Stimulated activated CD8-positive, alpha-beta memory T cell treated with anti-CD3 and anti-CD28 coated beads, Interleukin-12 subunit alpha, Interleukin-12 subunit beta, amount 100 ng/mL, for 24 hours (primary cell): ENCODE data around the gene SSUH2.

Experiments used
- DNase-seq: peaks from one replicate; pipeline ENCODE4 v3.0.0-alpha.2; 2020; ENCODE audit errors: extremely low read depth

The SSUH2 gene

DNA sequence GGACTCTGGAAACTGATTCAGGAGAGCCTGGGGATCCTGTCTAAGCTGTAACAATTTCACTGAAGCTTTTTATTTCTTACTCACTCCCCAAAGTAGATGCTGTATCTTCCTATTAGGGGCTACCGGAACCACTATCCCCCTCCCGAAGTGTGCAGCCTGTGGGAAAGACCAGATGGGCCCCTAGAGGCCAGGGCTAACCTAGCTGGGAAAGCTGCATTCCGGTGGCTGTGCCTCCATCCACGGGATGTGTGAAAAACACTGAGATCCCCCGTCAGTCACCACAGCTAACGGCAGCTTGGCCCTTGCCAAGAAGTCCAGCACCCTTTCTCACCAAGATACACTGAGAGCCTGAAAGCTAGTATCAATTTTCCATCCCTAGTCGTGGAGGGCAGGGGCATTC is 3.1 kb downstream of the SSUH2 start:
- DNase-seq: no peak

DNA sequence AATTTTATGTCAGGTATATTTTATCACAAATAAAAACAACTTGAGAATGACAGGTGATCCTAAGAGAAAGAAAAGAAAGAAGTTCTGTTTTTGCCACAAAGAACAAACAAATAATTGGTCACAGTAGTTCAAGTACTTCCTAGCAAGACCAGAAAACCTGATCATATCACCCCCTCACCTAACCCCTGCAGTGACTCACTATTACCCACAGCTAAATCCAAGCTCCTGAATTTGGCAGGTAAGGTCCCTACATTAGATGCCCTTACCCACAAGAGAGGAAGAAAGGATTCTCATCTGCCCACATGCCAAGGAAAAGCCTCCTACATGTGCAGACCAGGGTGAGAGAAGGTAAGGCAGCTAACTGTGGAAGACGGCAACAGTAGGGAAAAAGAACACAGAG is 4.4 kb downstream of the SSUH2 start:
- no peak for DNase-seq

- no peak for DNase-seq
These were observed 5.0 kb downstream of the SSUH2 start for GRCh38 chr3:8639659-8640000.

DNA sequence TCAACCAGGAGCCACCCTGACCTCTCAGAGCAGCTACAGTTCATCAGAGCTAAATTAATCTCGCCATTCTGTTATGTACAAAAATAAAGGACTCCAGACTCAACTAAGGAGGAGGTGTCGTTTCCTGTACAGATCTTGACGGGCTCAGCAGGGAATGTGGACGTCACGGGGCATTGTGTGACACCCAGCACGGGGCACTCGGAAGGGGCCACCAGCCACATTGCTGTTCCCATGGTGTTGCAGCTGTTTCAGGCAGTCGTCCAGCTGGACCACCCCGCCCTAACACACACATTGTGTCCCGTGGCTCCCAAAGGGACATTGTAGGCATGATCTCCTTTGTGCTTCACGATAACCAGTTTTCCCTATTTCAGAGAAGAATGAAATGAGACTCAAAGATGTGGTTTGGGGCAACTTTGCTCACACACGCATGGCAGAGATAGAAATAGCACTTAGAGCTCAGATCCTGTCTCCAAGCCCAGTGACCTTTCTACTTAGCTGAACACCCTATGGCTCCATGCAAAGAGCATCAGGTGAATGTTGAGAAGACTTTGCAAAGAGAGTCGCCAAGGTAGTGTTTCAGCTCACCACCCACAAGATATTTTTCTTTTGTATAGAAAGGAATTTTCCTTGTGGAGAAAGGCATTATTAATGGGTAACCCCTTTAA is 5.5 kb downstream of the SSUH2 start:
- no peak for DNase-seq

GRCh38 chr3:8637348-8637747 is 7.2 kb downstream of the SSUH2 start:
- no peak for DNase-seq

DNA sequence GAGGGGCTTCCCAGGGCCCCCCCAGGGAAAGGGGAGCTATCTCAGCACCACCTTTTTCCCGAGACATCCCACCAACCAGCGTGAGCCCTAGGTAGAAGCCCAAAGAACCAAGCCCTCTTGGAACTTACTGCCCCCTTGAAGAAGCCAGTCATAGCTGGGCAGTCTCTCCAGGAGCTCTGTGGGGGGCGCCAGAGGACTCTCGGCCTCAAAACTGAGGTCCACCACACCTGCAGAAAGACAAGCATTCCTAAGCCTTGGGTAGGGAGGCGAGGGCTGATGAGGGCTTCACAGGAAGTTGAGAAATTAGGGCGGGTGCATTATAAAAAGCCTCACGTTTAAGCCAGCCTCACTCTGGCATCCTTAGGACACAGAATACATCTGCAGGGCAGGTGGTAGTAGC is 9.0 kb downstream of the SSUH2 start:
- no peak for DNase-seq

GRCh38 chr3:8635125-8635524 is 9.5 kb downstream of the SSUH2 start:
- DNase-seq: no peak

GRCh38 chr3:8632402-8633237 is 12.0 kb downstream of the SSUH2 start:
- no peak for DNase-seq

- no peak for DNase-seq
These were observed 12.9 kb downstream of the SSUH2 start for GRCh38 chr3:8631661-8632060.

DNA sequence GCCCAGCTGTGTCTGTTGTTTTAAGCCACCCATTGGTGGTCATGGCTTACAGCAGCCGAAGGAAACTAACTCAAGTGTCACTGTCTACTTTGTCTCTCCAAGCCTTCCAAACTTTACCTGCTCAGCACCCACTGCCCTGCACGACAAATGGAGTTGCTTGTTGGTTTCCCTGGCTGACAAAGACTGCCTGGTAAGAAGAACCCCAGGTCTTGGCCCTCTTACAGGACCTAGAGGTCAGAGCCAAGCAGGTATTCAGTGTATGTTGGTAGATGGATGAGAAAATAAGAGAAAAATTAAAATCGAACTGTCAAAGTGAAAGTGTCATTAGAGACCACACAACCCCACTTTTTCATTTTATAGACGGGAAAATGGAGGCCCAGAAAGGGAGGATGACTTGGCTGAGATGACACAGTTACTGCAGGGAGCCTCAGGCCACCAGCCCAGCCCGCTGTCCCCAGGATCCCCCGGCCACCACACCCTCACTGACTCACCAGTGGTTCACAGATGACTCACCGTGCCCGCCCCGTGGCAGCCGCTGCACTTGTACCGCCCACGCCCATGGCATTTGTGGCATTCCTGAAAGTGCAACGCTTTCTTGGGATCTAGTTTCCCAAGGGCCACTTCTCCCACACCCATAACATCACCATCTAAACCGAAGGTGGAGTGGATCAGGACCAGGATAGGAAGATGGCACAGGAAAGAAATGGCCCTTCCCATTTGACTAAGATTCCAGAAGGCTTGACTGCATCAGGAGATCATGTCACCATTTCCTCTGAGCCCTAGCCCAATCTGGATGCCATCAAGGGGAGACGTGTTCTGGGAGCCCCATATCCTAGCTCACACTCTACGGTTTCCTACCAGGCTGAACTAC is 15.2 kb downstream of the SSUH2 start:
- peak; percentile 35 for DNase-seq

- no peak for DNase-seq
These were observed 16.6 kb downstream of the SSUH2 start for GRCh38 chr3:8627949-8628348.

DNA sequence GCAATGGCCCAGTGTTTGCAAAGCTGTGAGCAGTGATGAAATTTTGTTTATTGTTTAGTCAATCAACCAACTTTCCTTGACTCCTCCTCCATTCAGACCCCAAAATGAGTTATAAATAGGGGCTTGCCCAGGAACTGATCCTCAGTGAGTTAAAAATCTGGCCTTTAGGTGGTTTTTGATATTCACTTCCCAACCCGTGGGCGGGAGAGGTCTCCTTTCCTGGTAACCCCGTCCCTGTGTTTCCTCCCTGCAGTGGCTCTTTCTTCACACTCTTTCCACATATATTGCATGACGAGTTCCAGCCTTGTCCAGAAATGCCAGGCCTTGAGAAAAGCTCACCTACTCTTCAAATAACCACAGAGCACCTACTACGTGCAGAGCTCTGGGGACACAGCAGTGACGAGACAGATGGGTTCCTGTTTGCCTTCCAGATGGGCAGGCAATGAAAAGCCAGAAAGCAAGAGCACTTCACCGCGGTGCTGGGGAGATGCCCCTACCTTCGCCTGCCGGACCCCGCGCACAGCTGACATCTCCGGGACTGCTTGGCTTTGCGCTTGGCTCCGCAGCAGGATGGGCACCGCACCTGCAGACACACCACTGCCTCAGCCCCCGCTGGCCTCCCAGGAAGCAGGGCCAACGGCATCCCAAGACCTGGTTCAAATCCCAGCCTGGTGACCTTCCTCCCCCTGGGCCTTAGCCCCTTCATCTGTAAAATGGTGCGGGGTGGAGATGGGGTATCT is 17.2 kb downstream of the SSUH2 start:
- DNase-seq: no peak

GRCh38 chr3:8625991-8626390 is 18.6 kb downstream of the SSUH2 start:
- DNase-seq: no peak

DNA sequence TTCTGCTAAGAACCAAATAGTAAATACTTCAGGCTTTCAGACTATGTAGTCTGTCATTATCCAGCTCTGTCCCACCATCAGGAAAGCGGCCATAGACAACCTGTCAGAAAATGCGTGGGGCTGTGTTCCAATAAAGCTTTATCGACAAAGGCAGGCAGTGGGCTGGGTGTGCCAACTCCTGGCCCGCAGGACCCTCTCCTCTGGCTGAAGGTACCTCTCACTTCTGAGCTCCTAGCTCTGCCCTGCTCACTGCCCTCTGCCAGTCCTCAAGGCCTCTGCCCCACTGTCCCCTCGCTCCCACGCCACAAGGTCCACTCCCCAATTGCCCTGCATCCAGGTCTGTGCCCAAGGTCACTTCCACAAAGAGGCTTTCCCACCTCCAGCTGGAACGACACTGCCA is 20.0 kb downstream of the SSUH2 start:
- DNase-seq: no peak

- DNase-seq: no peak
These were observed 20.9 kb downstream of the SSUH2 start for GRCh38 chr3:8623741-8624140.

GRCh38 chr3:8622873-8623691 is 21.5 kb downstream of the SSUH2 start:
- no peak for DNase-seq

DNA sequence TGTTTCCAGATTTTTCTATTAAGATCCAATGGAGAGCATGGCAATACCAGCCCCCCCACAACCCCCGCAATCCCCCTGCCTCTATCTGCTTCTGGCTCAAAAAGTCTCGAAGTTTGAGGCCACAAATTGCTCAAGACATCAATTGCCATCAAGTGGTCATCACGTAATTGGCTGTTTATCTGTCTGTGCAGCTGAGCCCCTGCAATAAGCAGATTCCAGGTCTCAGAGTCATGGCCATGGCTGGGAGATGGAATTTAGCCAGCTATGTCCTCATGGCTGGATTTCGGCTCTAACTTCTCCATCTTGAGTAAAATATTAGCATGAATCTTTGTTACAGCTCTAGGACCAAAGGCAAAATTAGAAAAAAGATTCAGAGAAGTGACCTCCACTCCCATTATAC is 22.7 kb downstream of the SSUH2 start:
- no peak for DNase-seq

DNA sequence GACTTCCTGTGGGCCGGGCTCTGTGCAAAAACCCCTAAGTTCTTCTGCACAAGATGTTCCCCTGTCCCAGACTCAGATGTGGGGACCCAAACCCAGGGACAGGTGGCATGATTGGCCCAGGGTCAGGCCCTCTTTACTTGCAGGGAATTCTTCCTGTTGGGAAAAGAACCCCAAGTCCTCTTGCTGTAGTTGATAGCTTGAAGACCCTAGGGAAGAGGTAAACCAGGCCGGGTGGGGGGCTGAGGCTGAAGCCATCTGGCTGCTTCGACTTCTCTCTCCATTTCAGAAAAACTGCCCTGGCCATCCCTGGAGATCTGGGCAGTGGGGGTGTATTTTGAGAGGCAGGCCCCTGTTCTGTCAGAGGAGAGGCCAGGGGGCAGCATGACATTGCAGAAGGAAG is 23.5 kb downstream of the SSUH2 start:
- DNase-seq: no peak

GRCh38 chr3:8619548-8619947 is 25.1 kb downstream of the SSUH2 start:
- DNase-seq: no peak

DNA sequence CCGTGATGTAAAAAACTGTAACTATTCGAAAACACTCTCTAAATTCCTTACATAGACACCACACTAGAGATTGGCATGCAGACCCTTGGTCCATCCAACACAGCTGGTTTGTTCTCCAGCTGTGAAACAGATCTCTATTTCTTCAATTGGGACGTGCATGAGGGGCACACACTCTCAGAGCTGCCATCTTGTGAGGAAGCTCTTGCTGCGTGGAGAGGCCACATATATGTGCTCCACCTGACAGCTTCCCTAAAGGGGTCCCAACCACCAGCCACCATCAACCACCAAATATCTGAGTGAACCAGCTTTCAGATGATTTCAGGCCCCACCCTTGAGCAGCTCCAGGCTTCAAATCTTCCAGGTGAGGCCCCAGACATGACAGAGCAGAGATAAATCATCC is 25.6 kb downstream of the SSUH2 start:
- DNase-seq: no peak

DNA sequence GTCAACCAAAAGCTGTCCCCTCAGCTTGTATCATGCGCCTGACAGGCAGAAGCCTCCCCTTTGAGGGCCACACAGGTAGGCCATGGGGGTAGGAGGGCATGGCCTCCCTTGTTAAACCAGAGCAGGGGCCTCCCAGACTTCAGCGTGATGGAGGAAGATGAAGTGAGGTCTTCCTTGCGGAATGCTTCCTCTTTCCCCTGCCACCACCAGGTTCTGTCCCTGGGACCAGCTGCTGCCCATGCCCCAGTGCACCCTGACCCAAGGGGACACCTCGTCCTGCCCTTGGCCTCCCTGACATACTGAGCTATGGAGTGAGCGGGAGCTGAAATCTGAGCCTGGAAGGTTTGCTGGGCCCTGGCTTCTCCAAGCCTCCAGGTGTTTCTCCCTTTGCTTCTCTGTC is 26.7 kb downstream of the SSUH2 start:
- DNase-seq: no peak
